ENCODE measurements around the gene AGAP6.

DNA sequence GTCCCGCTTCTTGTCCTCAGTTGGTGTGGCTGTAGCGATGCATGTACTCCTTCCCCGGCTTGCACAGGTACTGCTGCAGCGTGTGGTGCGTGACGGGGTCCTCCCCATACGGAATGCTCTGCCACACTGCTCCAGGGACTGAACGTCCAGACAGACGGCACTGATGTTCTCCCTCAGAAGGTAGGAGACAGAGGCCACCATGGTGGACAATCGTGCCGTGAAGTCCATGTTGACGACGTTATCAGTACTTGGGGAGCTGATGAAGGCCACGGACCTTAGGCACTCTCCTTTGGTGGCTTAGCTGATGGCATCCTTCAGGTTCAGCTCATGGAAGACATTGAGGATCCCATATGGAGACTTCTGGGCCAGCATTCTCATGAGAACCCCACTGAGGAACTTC lies 37.4 kb downstream of the AGAP6 start:
- TF ChIP-seq POLR2A (IDR thresholded peaks at IDR 0.05) (no peak), POLR2AphosphoS5 (IDR thresholded peaks at IDR 0.05) (no peak)
